PFSK-1 (cell line): ENCODE data around the gene COL18A1.

Experiments used
- POLR2AphosphoS5 ChIP-seq: IDR thresholded peaks from 2 replicates; pipeline ENCODE4 v1.6.1; 2012; ENCODE audit warnings: low read depth, mild to moderate bottlenecking, control low read depth, low read length, moderate library complexity
- SIN3A ChIP-seq: IDR thresholded peaks from 2 replicates; pipeline ENCODE4 v1.6.1; 2012; ENCODE audit warnings: mild to moderate bottlenecking, low read length, moderate library complexity, borderline replicate concordance; ENCODE audit not compliant: insufficient read depth
- TF ChIP-seq, protein P1 (sequence below), 2 experiments: IDR thresholded peaks; 2 replicates each; pipeline versions ENCODE4 v1.6.1 to v1.8.0; 2011 to 2012; ENCODE audit warnings: low read depth in 2 of 2, low read length in 2 of 2, control low read depth in 1 of 2, inconsistent platforms in 1 of 2, mild to moderate bottlenecking in 1 of 2, moderate library complexity in 1 of 2; ENCODE audit not compliant: insufficient read depth in 1 of 2

DNA sequence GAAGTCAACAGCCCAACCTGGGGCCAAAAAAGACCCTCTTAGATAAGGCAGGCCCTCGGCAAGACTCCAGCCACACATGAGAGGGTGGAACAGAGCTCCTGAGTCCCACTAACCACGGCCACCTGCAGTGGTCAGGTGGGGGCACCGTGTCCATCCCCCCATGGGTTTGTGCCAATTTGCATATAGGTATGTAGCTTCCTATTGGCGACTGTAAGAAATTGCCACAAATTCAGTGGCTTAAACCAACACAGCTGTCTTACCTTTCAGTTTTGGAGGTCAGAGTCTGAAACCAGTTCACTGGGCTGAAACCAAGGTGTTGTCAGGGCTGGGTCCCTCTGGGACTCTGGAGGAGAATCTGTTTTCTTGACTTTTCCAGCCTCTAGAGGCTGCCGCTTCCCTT is 59.3 kb downstream of the COL18A1 start:
- TF ChIP-seq POLR2AphosphoS5 (no peak), SIN3A (no peak)
- TF ChIP-seq, protein P1, sequence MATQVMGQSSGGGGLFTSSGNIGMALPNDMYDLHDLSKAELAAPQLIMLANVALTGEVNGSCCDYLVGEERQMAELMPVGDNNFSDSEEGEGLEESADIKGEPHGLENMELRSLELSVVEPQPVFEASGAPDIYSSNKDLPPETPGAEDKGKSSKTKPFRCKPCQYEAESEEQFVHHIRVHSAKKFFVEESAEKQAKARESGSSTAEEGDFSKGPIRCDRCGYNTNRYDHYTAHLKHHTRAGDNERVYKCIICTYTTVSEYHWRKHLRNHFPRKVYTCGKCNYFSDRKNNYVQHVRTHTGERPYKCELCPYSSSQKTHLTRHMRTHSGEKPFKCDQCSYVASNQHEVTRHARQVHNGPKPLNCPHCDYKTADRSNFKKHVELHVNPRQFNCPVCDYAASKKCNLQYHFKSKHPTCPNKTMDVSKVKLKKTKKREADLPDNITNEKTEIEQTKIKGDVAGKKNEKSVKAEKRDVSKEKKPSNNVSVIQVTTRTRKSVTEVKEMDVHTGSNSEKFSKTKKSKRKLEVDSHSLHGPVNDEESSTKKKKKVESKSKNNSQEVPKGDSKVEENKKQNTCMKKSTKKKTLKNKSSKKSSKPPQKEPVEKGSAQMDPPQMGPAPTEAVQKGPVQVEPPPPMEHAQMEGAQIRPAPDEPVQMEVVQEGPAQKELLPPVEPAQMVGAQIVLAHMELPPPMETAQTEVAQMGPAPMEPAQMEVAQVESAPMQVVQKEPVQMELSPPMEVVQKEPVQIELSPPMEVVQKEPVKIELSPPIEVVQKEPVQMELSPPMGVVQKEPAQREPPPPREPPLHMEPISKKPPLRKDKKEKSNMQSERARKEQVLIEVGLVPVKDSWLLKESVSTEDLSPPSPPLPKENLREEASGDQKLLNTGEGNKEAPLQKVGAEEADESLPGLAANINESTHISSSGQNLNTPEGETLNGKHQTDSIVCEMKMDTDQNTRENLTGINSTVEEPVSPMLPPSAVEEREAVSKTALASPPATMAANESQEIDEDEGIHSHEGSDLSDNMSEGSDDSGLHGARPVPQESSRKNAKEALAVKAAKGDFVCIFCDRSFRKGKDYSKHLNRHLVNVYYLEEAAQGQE (IDR thresholded peaks at IDR 0.05; ENCODE audit: insufficient read depth in 1 of 2, low read depth in 2 of 2, low read length in 2 of 2): no peak
